ENCODE data around the gene MFAP2.
"Not testable (repeated sequence)": the region's sequence is repeated elsewhere in the genome, so short reads cannot be mapped to it uniquely, and the experiment has no call there.

Gene MFAP2

GRCh38 chr1:16955186-16955585, 25.2 kb downstream of the MFAP2 start:
- no peak for TF ChIP-seq CTCF (IDR thresholded peaks at IDR 0.05; ENCODE audit: low read depth, low read length, missing control alignments)
- no peak overlapping the region for H3K4me3 ChIP-seq (ENCODE audit: low read depth, low read length)
- no peak for DNase-seq
- peaks cover 4% of the 10 kb centered on the region for H3K36me3 ChIP-seq (replicated peaks)
- no peak overlapping the region for H3K27ac ChIP-seq
- H3K27me3 ChIP-seq (replicated peaks), result no peaks in the 10 kb centered on the region
- in situ Hi-C loops (cut with HindIII; ENCODE audit: low pct_ligation_motif_present, low sequenced_read_pairs), result no loop called here

GRCh38 chr1:16954579-16954978, 25.8 kb downstream of the MFAP2 start:
- no peaks in the 10 kb centered on the region for H3K27me3 ChIP-seq (replicated peaks)
- H3K4me3 ChIP-seq (ENCODE audit: low read depth, low read length), result no peak overlapping the region
- in situ Hi-C loops (cut with HindIII; ENCODE audit: low pct_ligation_motif_present, low sequenced_read_pairs), result no loop called here
- H3K36me3 ChIP-seq (replicated peaks), result peaks cover 4% of the 10 kb centered on the region
- DNase-seq, result no peak
- no peak for TF ChIP-seq CTCF (IDR thresholded peaks at IDR 0.05; ENCODE audit: low read depth, low read length, missing control alignments)
- no peak overlapping the region for H3K27ac ChIP-seq

GRCh38 chr1:16952376-16952775, 28.0 kb downstream of the MFAP2 start:
- H3K27me3 ChIP-seq (replicated peaks); H3K36me3 ChIP-seq (replicated peaks); H3K4me3 ChIP-seq (ENCODE audit: low read depth, low read length); in situ Hi-C loops (cut with HindIII; ENCODE audit: low pct_ligation_motif_present, low sequenced_read_pairs); DNase-seq; H3K27ac ChIP-seq: not testable (repeated sequence)

GRCh38 chr1:16949026-16949425, 31.4 kb downstream of the MFAP2 start:
- H3K36me3 ChIP-seq (replicated peaks), result peaks cover 12% of the 10 kb centered on the region
- H3K27me3 ChIP-seq (replicated peaks); in situ Hi-C loops (cut with HindIII; ENCODE audit: low pct_ligation_motif_present, low sequenced_read_pairs); H3K4me3 ChIP-seq (ENCODE audit: low read depth, low read length); H3K27ac ChIP-seq; DNase-seq: not testable (repeated sequence)

GRCh38 chr1:16948282-16948891, 32.0 kb downstream of the MFAP2 start:
- H3K36me3 ChIP-seq (replicated peaks), result peaks cover 12% of the 10 kb centered on the region
- H3K27ac ChIP-seq; DNase-seq; in situ Hi-C loops (cut with HindIII; ENCODE audit: low pct_ligation_motif_present, low sequenced_read_pairs); H3K4me3 ChIP-seq (ENCODE audit: low read depth, low read length); H3K27me3 ChIP-seq (replicated peaks): not testable (repeated sequence)

GRCh38 chr1:16946646-16947045, 33.8 kb downstream of the MFAP2 start:
- Histone ChIP-seq H3K36me3 (replicated peaks) (peaks cover 12% of the 10 kb centered on the region), H3K27me3 (replicated peaks) (no peaks in the 10 kb centered on the region), H3K4me3 (ENCODE audit: low read depth, low read length) (no peak overlapping the region), H3K27ac (no peak overlapping the region)
- DNase-seq, result no peak
- no peak for TF ChIP-seq CTCF (IDR thresholded peaks at IDR 0.05; ENCODE audit: low read depth, low read length, missing control alignments)
- in situ Hi-C loops (cut with HindIII; ENCODE audit: low pct_ligation_motif_present, low sequenced_read_pairs), result no loop called here

GRCh38 chr1:16946185-16946584, 34.2 kb downstream of the MFAP2 start:
- H3K36me3 ChIP-seq (replicated peaks), result peaks cover 12% of the 10 kb centered on the region
- H3K27me3 ChIP-seq (replicated peaks); H3K4me3 ChIP-seq (ENCODE audit: low read depth, low read length); DNase-seq; H3K27ac ChIP-seq; in situ Hi-C loops (cut with HindIII; ENCODE audit: low pct_ligation_motif_present, low sequenced_read_pairs): not testable (repeated sequence)

- H3K27ac ChIP-seq; DNase-seq; H3K4me3 ChIP-seq (ENCODE audit: low read depth, low read length); in situ Hi-C loops (cut with HindIII; ENCODE audit: low pct_ligation_motif_present, low sequenced_read_pairs); H3K27me3 ChIP-seq (replicated peaks): not testable (repeated sequence)
- H3K36me3 ChIP-seq (replicated peaks), result peaks cover 12% of the 10 kb centered on the region
Measured at GRCh38 chr1:16945512-16945911, 34.9 kb downstream of the MFAP2 start.

All from brain microvascular endothelial cell (primary cell).